Naive thymus-derived CD8-positive, alpha-beta T cell (primary cell): ENCODE data around the gene CYP2D6. TPM values are rescaled to one million over a fixed set of nuclear protein-coding genes. Genes with fewer than 3 reads are reported as not detected.

ENCODE experiments used
- ATAC-seq, 2 donors: fragments of 150-1000 bp; cut with Tn5 transposase in 1 of 2; sonication (Bioruptor Pico), chemical (Tn5 transposase) in 1 of 2; 1 replicate in 1 of 2; 2 replicates in 1 of 2; pipeline ENCODE4 v1.10.0; 2021; ENCODE audit warnings: mild to moderate bottlenecking in 2 of 2, moderate library complexity in 2 of 2
- POLR2A ChIA-PET: fragments of 350-600 bp; sonication (Branson Sonifier 250); formaldehyde crosslinking; loops from one replicate; lab custom pipeline; 2021; ENCODE audit warnings: antibody characterized with exemption; lab: Charles Lee
- DNase-seq, 10 donors: peaks; one replicate each; pipeline versions ENCODE4 v3.0.0 to v3.0.0-alpha.2; 2020 to 2022
- H3K27ac Mint-ChIP-seq, 10 donors: one replicate each; pipeline ENCODE4 v1.8.0; 2020 to 2022; ENCODE audit warnings: mild to moderate bottlenecking in 10 of 10, mixed read lengths in 10 of 10, moderate library complexity in 4 of 10, inconsistent platforms in 1 of 10
- H3K27me3 Mint-ChIP-seq, 5 donors: one replicate each; pipeline ENCODE4 v1.8.0; 2021 to 2022; ENCODE audit warnings: mixed read lengths in 5 of 5
- H3K36me3 Mint-ChIP-seq, 3 donors: one replicate each; pipeline ENCODE4 v1.8.0; 2020 to 2022; ENCODE audit warnings: mixed read lengths in 3 of 3, mild to moderate bottlenecking in 2 of 3, inconsistent platforms in 1 of 3
- H3K4me1 Mint-ChIP-seq, 4 donors: one replicate each; pipeline ENCODE4 v1.8.0; 2021 to 2022; ENCODE audit warnings: mixed read lengths in 4 of 4
- H3K4me3 Mint-ChIP-seq, 10 donors: one replicate each; pipeline ENCODE4 v1.8.0; 2020 to 2022; ENCODE audit warnings: mild to moderate bottlenecking in 10 of 10, mixed read lengths in 10 of 10, moderate library complexity in 6 of 10, inconsistent platforms in 1 of 10
- H3K9me3 Mint-ChIP-seq, 9 donors: one replicate each; pipeline ENCODE4 v1.8.0; 2020 to 2022; ENCODE audit warnings: mixed read lengths in 9 of 9, mild to moderate bottlenecking in 3 of 9, inconsistent platforms in 1 of 9, moderate library complexity in 1 of 9
- polyA plus RNA-seq, 3 donors: library from polyadenylated mRNA; unstranded; fragments of 300-500 nt; fragmentation: Illumina TruSeq; gene quantifications; one replicate each; pipeline ENCODE4 v1.2.3, GENCODE V29; 2021
- total RNA-seq, 8 experiments: library from RNA in 2 of 8; stranded (reverse) in 2 of 8; gene quantifications; one replicate each; pipeline ENCODE4 v1.2.3 and lab custom pipeline; 2021 to 2026

The CYP2D6 gene
- total and polyA plus RNA-seq, 5 experiments from 2014 or later: 0.12 to 9.6 (median 9.2) TPM; not detected in 2

DNA sequence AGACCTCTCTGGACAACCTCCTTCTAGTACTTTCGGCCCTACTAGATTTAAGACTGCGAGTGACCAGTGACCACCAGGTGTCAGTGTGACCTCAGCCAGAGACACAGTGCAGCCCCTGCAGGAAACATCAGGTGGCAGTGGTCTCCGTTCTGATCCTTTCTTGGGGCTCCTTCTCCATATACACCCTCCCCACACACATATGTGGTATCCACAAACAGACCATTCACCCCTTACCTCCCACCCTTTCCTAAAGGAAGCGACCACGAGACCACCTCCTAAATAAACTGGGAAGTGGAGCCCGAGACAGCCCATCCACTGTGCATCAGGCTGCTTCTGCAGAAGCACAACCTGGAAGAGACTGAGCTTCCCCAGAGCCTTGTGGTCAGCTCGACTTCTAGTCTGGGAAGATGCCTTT lies 38.5 kb upstream of the CYP2D6 start:
- H3K4me3 Mint-ChIP-seq: no peak overlapping the region
- H3K27me3 Mint-ChIP-seq: no peaks in the 10 kb centered on the region
- H3K36me3 Mint-ChIP-seq: peaks cover 0 to 47% (median 3%) of the 10 kb centered on the region in 3 donors
- POLR2A ChIA-PET: interaction anchor here (0.5 to 0.6 kb wide), 2 partner anchors 10 to 26 kb away, joined by 3 to 6 read pairs; no protein-coding TSS in a partner anchor
- H3K9me3 Mint-ChIP-seq: no peaks in the 10 kb centered on the region
- peak overlapping the region in 1 of 10 donors; percentile 22 for H3K27ac Mint-ChIP-seq
- peaks cover 16 to 45% (median 33%) of the 10 kb centered on the region in 4 donors for H3K4me1 Mint-ChIP-seq
- ATAC-seq: peak; percentile 89 to 97
- DNase-seq: peak; percentile 49 to 88 (median 72)

DNA sequence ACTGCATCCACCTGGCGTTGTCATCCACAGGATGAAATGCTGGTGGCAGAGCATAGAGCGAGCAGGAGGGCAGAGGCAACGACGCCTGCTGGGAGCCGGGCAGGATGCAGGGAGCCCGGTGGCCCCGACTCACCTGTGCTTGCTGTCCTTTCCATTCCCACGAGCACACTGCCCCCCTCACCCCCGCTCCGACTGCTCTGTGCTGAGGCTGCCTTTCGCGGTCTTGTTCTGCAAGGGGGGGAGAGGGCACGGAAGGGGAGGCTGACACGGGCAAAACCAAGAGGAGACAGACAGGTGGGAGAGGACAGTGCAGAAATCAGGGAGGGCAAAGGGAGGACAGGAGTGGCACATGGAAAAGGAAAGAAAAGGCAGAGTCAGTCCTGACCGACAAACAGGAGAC lies 37.9 kb upstream of the CYP2D6 start:
- no peaks in the 10 kb centered on the region for H3K27me3 Mint-ChIP-seq
- DNase-seq: no peak
- no peaks in the 10 kb centered on the region for H3K9me3 Mint-ChIP-seq
- POLR2A ChIA-PET: interaction anchor here (0.8 to 1.2 kb wide), 2 partner anchors 82 to 270 kb away, joined by 4 to 5 read pairs; no protein-coding TSS in a partner anchor
- peaks cover 19 to 40% (median 28%) of the 10 kb centered on the region in 4 donors for H3K4me1 Mint-ChIP-seq
- ATAC-seq: no peak
- peak overlapping the region in 2 of 10 donors; percentile 40 to 62 for H3K27ac Mint-ChIP-seq
- H3K4me3 Mint-ChIP-seq: no peak overlapping the region
- peaks cover 0 to 47% (median 3%) of the 10 kb centered on the region in 3 donors for H3K36me3 Mint-ChIP-seq

DNA sequence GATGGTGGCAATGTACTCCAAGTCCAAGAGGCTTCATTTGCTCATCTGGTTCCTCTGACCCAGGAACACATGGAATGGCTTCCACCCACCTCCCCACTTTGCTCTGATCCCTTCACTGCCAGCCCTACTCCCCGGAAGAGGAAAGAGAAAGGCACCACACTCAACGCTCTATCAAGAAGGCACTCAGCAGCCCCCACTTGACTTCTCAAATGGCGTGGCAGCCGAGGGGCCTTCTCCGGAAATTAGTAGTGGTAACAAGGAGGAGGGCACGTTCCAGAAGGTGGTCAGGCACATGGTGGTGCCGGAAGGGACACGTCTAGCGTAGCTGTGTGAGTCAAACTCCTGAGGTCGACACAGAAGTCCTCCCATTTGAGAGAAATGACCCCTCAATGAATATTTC lies 36.5 kb upstream of the CYP2D6 start:
- Mint-ChIP-seq H3K4me3 (no peak overlapping the region), H3K9me3 (no peaks in the 10 kb centered on the region), H3K36me3 (peaks cover 0 to 47% (median 3%) of the 10 kb centered on the region in 3 donors), H3K4me1 (peaks cover 14 to 26% (median 16%) of the 10 kb centered on the region in 4 donors), H3K27me3 (no peaks in the 10 kb centered on the region), H3K27ac (peak overlapping the region in 1 of 10 donors; percentile 29)
- DNase-seq: no peak
- POLR2A ChIA-PET: interaction anchor here (0.7 to 1.6 kb wide), 4 partner anchors 116 to 277 kb away, joined by 3 to 5 read pairs (median 5); no protein-coding TSS in a partner anchor
- no peak for ATAC-seq

DNA sequence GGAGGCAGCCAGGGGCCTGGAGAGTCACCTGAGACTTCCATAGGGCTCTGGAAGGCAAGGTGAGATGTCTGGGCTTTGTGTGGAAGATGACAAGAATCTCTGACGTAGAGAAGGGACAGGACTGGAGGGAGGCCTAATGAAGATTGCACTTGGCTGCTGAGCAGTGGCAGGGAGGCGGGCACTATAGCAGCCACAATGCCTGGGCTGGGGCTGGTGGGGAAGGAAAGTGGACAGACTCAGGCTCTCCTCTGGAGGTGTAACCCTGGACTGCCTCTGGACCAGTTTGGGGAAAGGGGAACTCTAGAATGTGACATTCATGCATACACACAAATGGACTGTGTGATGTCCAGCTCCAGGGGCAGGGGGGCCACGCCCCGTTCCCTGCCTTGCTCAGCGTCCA lies 34.3 kb upstream of the CYP2D6 start:
- POLR2A ChIA-PET: no interaction called here
- ATAC-seq: no peak
- Mint-ChIP-seq H3K27me3 (no peaks in the 10 kb centered on the region), H3K9me3 (no peaks in the 10 kb centered on the region), H3K4me3 (no peak overlapping the region), H3K27ac (peak overlapping the region in 2 of 10 donors; percentile 18 to 40), H3K36me3 (peaks cover 0 to 48% (median 3%) of the 10 kb centered on the region in 3 donors), H3K4me1 (peaks cover 4 to 11% (median 5%) of the 10 kb centered on the region in 4 donors)
- DNase-seq: no peak

DNA sequence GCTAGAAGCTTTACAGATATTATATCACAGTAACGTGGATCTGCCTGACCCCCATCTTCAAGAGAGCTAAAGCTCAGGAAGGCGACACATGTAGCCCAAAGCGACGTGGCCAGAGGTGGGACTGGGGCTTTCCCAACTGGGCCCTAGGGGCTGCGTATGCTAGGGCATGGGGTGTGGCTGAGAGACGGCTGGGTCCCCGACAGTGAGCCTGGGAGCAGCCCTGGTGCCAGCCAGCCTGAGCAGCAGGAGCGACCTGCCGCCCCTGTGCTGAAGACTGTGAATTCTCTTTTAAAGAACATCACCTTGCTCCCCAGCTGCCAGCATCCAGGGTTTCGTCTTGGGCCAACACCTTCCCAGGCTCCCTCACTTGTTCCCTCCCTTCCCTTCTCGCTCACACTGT lies 32.9 kb upstream of the CYP2D6 start:
- Mint-ChIP-seq H3K27ac (no peak overlapping the region), H3K4me3 (no peak overlapping the region), H3K9me3 (no peaks in the 10 kb centered on the region), H3K36me3 (peaks cover 0 to 48% (median 3%) of the 10 kb centered on the region in 3 donors), H3K27me3 (no peaks in the 10 kb centered on the region), H3K4me1 (peaks cover 0 to 2% (median under 1%) of the 10 kb centered on the region in 4 donors)
- ATAC-seq: no peak
- DNase-seq: no peak
- POLR2A ChIA-PET: no interaction called here

DNA sequence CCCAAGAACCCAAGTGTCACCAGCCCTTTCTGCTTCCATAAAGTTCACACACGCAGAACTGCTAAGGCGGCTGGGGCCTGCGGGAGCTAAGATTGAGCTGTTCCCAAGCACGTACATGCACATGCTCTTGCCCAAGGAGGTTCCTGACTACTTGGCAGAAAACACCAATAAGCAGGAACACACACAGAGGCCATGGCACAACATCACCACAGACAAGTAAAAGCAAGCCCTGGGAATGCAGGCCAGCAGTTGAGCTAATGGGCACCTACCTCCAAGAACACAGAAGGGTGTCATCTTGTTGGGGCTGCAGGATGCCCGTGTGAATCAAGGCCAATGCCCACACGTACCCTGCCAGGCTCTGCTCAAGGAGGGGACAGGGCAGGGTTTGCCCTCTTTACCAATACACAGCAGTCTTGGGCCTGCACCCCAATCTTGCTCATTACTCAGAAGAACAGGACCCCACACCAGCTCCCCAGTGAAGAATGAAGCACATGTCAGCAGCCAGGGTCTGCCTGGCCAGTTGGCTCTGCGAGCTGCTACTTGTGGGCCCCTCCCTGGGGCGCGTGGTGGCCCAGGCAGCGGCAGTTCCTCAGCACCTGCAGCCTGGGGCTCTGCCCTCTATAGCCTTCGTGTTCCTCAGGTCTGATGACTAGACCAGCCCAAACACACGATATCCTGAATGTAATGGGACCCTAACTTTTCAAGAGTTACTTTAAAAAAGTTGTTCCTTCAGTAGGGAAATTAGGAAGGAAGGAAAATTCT lies 32.3 kb upstream of the CYP2D6 start:
- POLR2A ChIA-PET: interaction anchor here (0.6 kb wide), 1 partner anchor 347 kb away, joined by 5 read pairs; no protein-coding TSS in a partner anchor
- no peaks in the 10 kb centered on the region for H3K27me3 Mint-ChIP-seq
- no peak overlapping the region for H3K4me3 Mint-ChIP-seq
- ATAC-seq (no peak), DNase-seq (no peak)
- peaks cover 0 to 2% (median under 1%) of the 10 kb centered on the region in 4 donors for H3K4me1 Mint-ChIP-seq
- H3K9me3 Mint-ChIP-seq: no peaks in the 10 kb centered on the region
- H3K27ac Mint-ChIP-seq: no peak overlapping the region
- H3K36me3 Mint-ChIP-seq: peaks cover 0 to 49% (median 3%) of the 10 kb centered on the region in 3 donors

DNA sequence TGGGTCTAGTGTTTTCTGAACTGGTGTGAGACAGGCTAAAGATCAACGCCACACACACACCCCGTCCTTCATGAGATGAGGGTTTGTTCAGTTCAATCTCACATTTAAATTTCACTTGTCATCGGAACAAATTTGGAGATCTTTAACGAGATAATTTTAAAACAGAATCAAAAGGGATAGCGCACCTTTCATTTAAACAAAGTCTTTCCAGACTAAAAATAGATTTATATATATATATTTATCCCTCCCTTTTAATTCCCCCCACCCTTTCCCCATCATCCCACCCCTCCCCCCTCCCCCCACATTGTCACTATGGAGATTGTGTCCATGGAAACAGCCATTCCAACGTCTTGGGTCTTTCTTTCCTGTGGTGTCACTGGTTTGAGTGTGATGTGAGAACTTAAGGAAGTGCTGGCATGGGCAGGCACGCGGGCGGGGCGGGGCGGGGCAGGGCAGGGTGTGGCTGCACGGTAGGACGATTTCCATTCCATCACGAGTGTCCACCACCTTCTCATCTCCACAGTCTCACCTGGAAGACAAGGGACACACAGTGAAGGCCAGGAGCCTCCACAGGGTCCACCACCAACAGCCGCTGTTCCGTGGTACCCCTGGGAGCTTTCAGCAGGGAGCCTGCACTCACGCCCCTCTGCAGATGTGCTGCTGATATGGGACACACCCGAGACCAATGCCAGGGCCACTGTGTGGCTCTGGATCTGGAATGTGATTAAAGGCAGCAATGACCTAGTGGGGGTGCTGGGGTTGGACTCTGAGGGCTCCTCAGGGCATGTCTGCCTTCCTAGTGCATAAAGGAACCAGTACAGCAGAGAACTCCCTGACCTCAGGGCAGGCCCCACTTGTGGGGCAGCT lies 30.5 kb upstream of the CYP2D6 start:
- Mint-ChIP-seq H3K27ac (no peak overlapping the region), H3K4me3 (no peak overlapping the region)
- DNase-seq: no peak

DNA sequence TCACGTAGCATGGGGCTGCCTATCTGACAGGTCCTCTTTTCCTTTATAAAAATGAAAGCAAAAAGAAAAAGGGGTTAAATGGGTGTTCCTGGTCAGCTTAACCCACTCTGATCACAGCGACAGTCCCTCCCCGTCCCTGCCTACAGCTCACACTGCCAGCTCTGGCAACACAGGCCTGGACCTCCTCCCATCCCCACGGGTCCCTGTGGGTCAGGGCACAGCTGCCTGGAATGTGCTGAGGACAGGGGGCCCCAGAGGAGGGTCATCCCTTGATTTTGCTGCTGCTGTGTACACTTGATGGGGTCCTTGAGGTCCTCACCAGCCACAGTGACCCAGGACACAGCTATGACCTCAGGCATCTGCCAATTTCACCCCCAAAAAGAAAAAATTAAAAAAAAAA lies 29.6 kb upstream of the CYP2D6 start:
- Mint-ChIP-seq H3K4me3 (no peak overlapping the region), H3K27me3 (no peaks in the 10 kb centered on the region), H3K9me3 (no peaks in the 10 kb centered on the region), H3K4me1 (peaks cover 0 to 2% (median under 1%) of the 10 kb centered on the region in 4 donors), H3K36me3 (peaks cover 0 to 48% (median 3%) of the 10 kb centered on the region in 3 donors), H3K27ac (peak overlapping the region in 1 of 10 donors; percentile 37)
- DNase-seq (peak in 1 of 10 donors; percentile 37), ATAC-seq (no peak)
- POLR2A ChIA-PET: interaction anchor here (0.6 kb wide), 1 partner anchor 58 kb away, joined by 7 read pairs; no protein-coding TSS in a partner anchor

More for the DNA sequence above, 30.5 kb upstream of the CYP2D6 start:
- H3K9me3 Mint-ChIP-seq: no peaks in the 10 kb centered on the region
- POLR2A ChIA-PET: interaction anchor here (0.6 kb wide), 1 partner anchor 59 kb away, joined by 7 read pairs; no protein-coding TSS in a partner anchor
- no peak for ATAC-seq
- H3K27me3 Mint-ChIP-seq: no peaks in the 10 kb centered on the region
- H3K36me3 Mint-ChIP-seq: peaks cover 0 to 47% (median 3%) of the 10 kb centered on the region in 3 donors
- peaks cover 0 to 2% (median under 1%) of the 10 kb centered on the region in 4 donors for H3K4me1 Mint-ChIP-seq

DNA sequence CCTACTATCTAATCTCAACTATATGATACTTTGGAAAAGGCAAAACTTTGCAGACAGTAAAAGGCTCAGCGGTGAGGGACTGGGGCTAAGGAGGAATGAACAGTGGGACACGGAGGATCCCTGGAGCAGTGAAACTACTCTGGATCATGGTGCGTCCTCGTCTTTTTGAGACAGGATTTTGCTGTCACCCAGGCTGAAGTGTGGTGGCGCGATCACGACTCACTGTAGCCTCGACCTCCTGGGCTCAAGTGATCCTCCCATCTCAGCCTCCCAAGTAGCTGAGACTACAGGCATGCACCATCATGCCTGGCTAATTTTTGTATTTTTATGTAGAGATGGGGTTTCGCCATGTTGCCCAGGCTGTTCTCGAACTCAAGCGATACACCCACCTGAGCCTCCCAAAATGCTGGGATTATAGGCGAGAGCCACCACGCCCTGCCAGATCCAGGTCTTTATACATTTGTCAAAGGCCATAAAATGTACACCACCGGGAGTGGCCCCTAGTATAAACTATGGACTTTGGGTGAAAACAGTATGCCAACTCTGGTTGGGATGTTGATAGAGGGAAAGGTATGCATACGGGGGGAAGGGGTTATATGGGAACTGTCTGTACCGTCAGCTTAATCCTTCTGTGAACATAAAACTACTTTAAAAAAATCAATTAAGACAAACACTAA lies 28.0 kb upstream of the CYP2D6 start:
- H3K27ac Mint-ChIP-seq: no peak overlapping the region

DNA sequence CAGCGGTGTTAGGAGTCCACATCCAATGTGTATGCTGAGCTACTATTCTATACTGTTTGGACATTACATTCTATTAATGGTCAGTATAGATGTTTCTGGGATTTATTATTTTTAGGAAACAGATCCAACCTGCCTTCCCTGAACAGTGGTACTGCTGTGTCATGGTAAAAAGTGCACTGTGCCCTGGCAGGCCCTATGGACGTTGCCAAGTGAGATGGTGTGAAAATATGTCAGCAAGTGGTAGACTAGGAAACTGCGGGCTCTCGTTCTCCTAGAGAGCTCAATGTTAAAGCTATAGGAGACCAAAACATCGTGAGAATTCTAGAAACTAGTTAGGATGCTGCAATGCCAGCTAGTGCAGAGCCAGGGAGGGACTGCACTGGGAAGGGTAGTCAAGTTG lies 26.0 kb upstream of the CYP2D6 start:
- Mint-ChIP-seq H3K4me3 (no peak overlapping the region), H3K27me3 (no peaks in the 10 kb centered on the region), H3K4me1 (no peaks in the 10 kb centered on the region), H3K9me3 (no peaks in the 10 kb centered on the region), H3K27ac (peak overlapping the region in 1 of 10 donors; percentile 19), H3K36me3 (peaks cover 0 to 45% (median 8%) of the 10 kb centered on the region in 3 donors)
- POLR2A ChIA-PET: interaction anchor here (0.7 kb wide), 1 partner anchor 52 kb away, joined by 3 read pairs; no protein-coding TSS in a partner anchor
- no peak for ATAC-seq
- DNase-seq: peak in 1 of 10 donors; percentile 16

More for the DNA sequence above, 28.0 kb upstream of the CYP2D6 start:
- ATAC-seq: no peak
- Mint-ChIP-seq H3K27me3 (no peaks in the 10 kb centered on the region), H3K9me3 (no peaks in the 10 kb centered on the region), H3K4me3 (no peak overlapping the region), H3K4me1 (no peaks in the 10 kb centered on the region), H3K36me3 (peaks cover 0 to 48% (median 8%) of the 10 kb centered on the region in 3 donors)
- DNase-seq: no peak
- POLR2A ChIA-PET: no interaction called here

DNA sequence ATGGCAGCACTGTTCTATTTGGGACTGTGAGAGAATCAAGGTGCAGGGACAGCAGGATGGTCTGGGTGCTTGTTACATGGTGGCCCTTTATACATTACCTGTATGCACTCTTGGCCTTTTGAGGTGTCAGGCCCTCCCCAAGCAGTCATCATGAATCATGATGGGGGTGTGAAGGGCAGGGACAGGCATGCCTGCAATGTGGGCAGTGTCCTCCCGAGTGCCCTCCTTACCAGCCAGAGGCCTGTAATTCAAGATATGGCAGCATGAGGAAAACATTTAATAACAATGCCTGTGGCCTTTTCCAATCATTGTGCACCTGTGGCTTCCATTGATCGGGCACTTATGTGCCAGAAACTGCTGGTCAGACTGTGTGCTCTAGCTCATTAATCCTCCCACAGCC lies 25.5 kb upstream of the CYP2D6 start:
- Mint-ChIP-seq H3K9me3 (no peaks in the 10 kb centered on the region), H3K27ac (peak overlapping the region in 2 of 10 donors; percentile 39 to 63), H3K36me3 (peaks cover 0 to 45% (median 8%) of the 10 kb centered on the region in 3 donors), H3K4me1 (no peaks in the 10 kb centered on the region), H3K4me3 (no peak overlapping the region), H3K27me3 (no peaks in the 10 kb centered on the region)
- no peak for ATAC-seq
- DNase-seq: no peak
- POLR2A ChIA-PET: interaction anchor here (0.7 kb wide), 1 partner anchor 52 kb away, joined by 3 read pairs; no protein-coding TSS in a partner anchor
